Measurements from ENCODE around the gene RNF26. TPM values are rescaled to one million over a fixed set of nuclear protein-coding genes. Genes with fewer than 3 reads are reported as not detected.

RNF26 gene
- total RNA-seq, 1 experiment from 2014 or later: 90.6 TPM

- Mint-ChIP-seq H3K27ac (peak overlapping the region; percentile 83), H3K4me1 (peaks cover 47% of the 10 kb centered on the region), H3K4me3 (peak overlapping the region; percentile 54), H3K36me3 (peaks cover 5% of the 10 kb centered on the region; the same call in 1 of the 2 replicates), H3K9me3 (no peaks in the 10 kb centered on the region), H3K27me3 (ENCODE audit: low read depth) (peaks cover 44% of the 10 kb centered on the region)
- peak; percentile 2 for ATAC-seq
- no peak for TF ChIP-seq ZBTB21 (CRISPR knock-in tag; IDR thresholded peaks at IDR 0.05; ENCODE audit: borderline replicate concordance)
- no peak for TF ChIP-seq ZNF263 (CRISPR knock-in tag; IDR thresholded peaks at IDR 0.05; ENCODE audit: low read depth)
- TF ChIP-seq FOXP1 (CRISPR knock-in tag; IDR thresholded peaks at IDR 0.05; ENCODE audit: borderline replicate concordance): 0 out of 2 replicates have a peak, but pooled peaks have one; percentile 59
- ChIA-PET POLR2A (interaction anchor here (0.8 to 4.7 kb wide), 4 partner anchors 12 to 216 kb away, joined by 3 to 35 read pairs (median 4); partner anchors contain the start of genes DPAGT1 and RNF26), CTCF (interaction anchor here (0.6 to 13.7 kb wide), 12 partner anchors 11 to 410 kb away, joined by 3 to 387 read pairs (median 6); partner anchors contain the start of genes C1QTNF5, CBL and RNF26)
- no peak for DNase-seq (ENCODE audit: low spot score)
Observed at GRCh38 chr11:119318240-119319135, 15.8 kb upstream of the RNF26 start.

GRCh38 chr11:119319136-119319699, 15.1 kb upstream of the RNF26 start:
- no peak for ATAC-seq
- Mint-ChIP-seq H3K9me3 (no peaks in the 10 kb centered on the region), H3K4me1 (peaks cover 54% of the 10 kb centered on the region), H3K27me3 (ENCODE audit: low read depth) (peaks cover 43% of the 10 kb centered on the region), H3K27ac (peak overlapping the region; percentile 83), H3K36me3 (peaks cover 3% of the 10 kb centered on the region; the same call in 1 of the 2 replicates), H3K4me3 (peak overlapping the region; percentile 51)
- ChIA-PET CTCF (interaction anchor here (0.5 to 13.7 kb wide), 11 partner anchors 15 to 174 kb away, joined by 3 to 387 read pairs (median 7); partner anchors contain the start of genes C1QTNF5, CBL and RNF26), POLR2A (interaction anchor here (1.0 to 4.7 kb wide), 2 partner anchors 15 to 19 kb away, joined by 5 to 35 read pairs; partner anchors contain the start of gene RNF26)
- DNase-seq (ENCODE audit: low spot score): no peak
- TF ChIP-seq USF2 (CRISPR knock-in tag; IDR thresholded peaks at IDR 0.05) (no peak), JAZF1 (CRISPR knock-in tag; IDR thresholded peaks at IDR 0.05) (no peak), ZNF219 (CRISPR knock-in tag; IDR thresholded peaks at IDR 0.05; ENCODE audit: borderline replicate concordance) (no peak), ELF4 (CRISPR knock-in tag; IDR thresholded peaks at IDR 0.05; ENCODE audit: low read depth) (no peak)

GRCh38 chr11:119319700-119320239, 14.6 kb upstream of the RNF26 start:
- TF ChIP-seq ZBTB21 (CRISPR knock-in tag; IDR thresholded peaks at IDR 0.05; ENCODE audit: borderline replicate concordance): no peak
- TF ChIP-seq USF2 (CRISPR knock-in tag; IDR thresholded peaks at IDR 0.05): no peak
- no peak for TF ChIP-seq RELA (CRISPR knock-in tag; IDR thresholded peaks at IDR 0.05; ENCODE audit: borderline replicate concordance)
- no peak for TF ChIP-seq JUN (CRISPR knock-in tag; IDR thresholded peaks at IDR 0.05)
- TF ChIP-seq IRF1 (CRISPR knock-in tag; IDR thresholded peaks at IDR 0.05): no peak
- ATAC-seq (no peak), DNase-seq (ENCODE audit: low spot score) (no peak)
- CTCF ChIA-PET: interaction anchor here (0.5 to 13.7 kb wide), 7 partner anchors 20 to 175 kb away, joined by 3 to 387 read pairs (median 12); partner anchors contain the start of genes C1QTNF5 and CBL
- Mint-ChIP-seq H3K4me3 (peak overlapping the region; percentile 51), H3K27me3 (ENCODE audit: low read depth) (peaks cover 37% of the 10 kb centered on the region), H3K4me1 (peaks cover 51% of the 10 kb centered on the region), H3K9me3 (no peaks in the 10 kb centered on the region), H3K36me3 (no peaks in the 10 kb centered on the region), H3K27ac (no peak overlapping the region)
- POLR2A ChIA-PET: interaction anchor here (1.6 kb wide), 1 partner anchor 9 kb away, joined by 5 read pairs; no protein-coding TSS in a partner anchor

- no peak for ATAC-seq
- peaks cover 48% of the 10 kb centered on the region for H3K4me1 Mint-ChIP-seq
- peak; percentile 41 for DNase-seq (ENCODE audit: low spot score)
- ChIA-PET POLR2A (interaction anchor here (1.0 to 2.1 kb wide), 4 partner anchors 9 to 114 kb away, joined by 3 to 16 read pairs (median 5); partner anchors contain the start of gene CBL), CTCF (interaction anchor here (1.0 to 13.7 kb wide), 14 partner anchors 10 to 265 kb away, joined by 4 to 387 read pairs (median 7); partner anchors contain the start of genes C1QTNF5, CBL, RNF26 and USP2)
- peak overlapping the region; percentile 58 for H3K4me3 Mint-ChIP-seq
- H3K36me3 Mint-ChIP-seq: no peaks in the 10 kb centered on the region
- no peaks in the 10 kb centered on the region for H3K9me3 Mint-ChIP-seq
- H3K27me3 Mint-ChIP-seq (ENCODE audit: low read depth): peaks cover 32% of the 10 kb centered on the region
- H3K27ac Mint-ChIP-seq: no peak overlapping the region
- TF ChIP-seq E2F5 (CRISPR knock-in tag; IDR thresholded peaks at IDR 0.05): no peak; the same call in 1 of the 2 replicates
- TF ChIP-seq ZNF263 (CRISPR knock-in tag; IDR thresholded peaks at IDR 0.05; ENCODE audit: low read depth): peak; percentile 15; the same call in 1 of the 2 replicates
- TF ChIP-seq FOXP4 (CRISPR knock-in tag; IDR thresholded peaks at IDR 0.05): no peak
Observed at GRCh38 chr11:119320240-119320775, 14.0 kb upstream of the RNF26 start.
